Effector CD4-positive, alpha-beta T cell (primary cell): ENCODE data around the gene CLMN. TPM values are rescaled to one million over a fixed set of nuclear protein-coding genes. Genes with fewer than 3 reads are reported as not detected.

Experiments
- DNase-seq: peaks from one replicate; pipeline ENCODE4 v3.0.0-alpha.2; 2020
- total RNA-seq: gene quantifications from one replicate; lab custom pipeline; 2026; lab: John Stamatoyannopoulos, UW

CLMN gene
- total RNA-seq, result not detected

GRCh38 chr14:95319312-95320077 lies at the start of gene CLMN:
Gene CLMN (minus strand): TSS chr14:95319908. CDS start chr14:95319792, 116 bp downstream.
- no peak for DNase-seq

- no peak for DNase-seq
These were observed 45.7 kb upstream of the CLMN start for GRCh38 chr14:95365401-95365800.

- DNase-seq, result no peak
These were observed 44.9 kb upstream of the CLMN start for GRCh38 chr14:95364481-95365209.

- no peak for DNase-seq
These were observed 43.8 kb upstream of the CLMN start for GRCh38 chr14:95363468-95363954.

GRCh38 chr14:95362138-95362494 lies 42.4 kb upstream of the CLMN start:
- no peak for DNase-seq

- no peak for DNase-seq
These were observed 41.8 kb upstream of the CLMN start for GRCh38 chr14:95361373-95362137.

GRCh38 chr14:95360828-95361227 lies 41.1 kb upstream of the CLMN start:
- DNase-seq, result no peak

GRCh38 chr14:95359994-95360826 lies 40.5 kb upstream of the CLMN start:
- no peak for DNase-seq

- DNase-seq, result no peak
These were observed 36.6 kb upstream of the CLMN start for GRCh38 chr14:95356245-95356869.

- DNase-seq, result no peak
These were observed 35.7 kb upstream of the CLMN start for GRCh38 chr14:95355422-95355821.

- DNase-seq, result no peak
These were observed 35.1 kb upstream of the CLMN start for GRCh38 chr14:95354834-95355233.

GRCh38 chr14:95353664-95354063 lies 34.0 kb upstream of the CLMN start:
- DNase-seq, result no peak

- DNase-seq, result no peak
These were observed 33.3 kb upstream of the CLMN start for GRCh38 chr14:95353007-95353406.

- DNase-seq, result no peak
These were observed 32.8 kb upstream of the CLMN start for GRCh38 chr14:95352481-95352880.

- no peak for DNase-seq
These were observed 29.5 kb upstream of the CLMN start for GRCh38 chr14:95349241-95349640.

- no peak for DNase-seq
These were observed 28.8 kb upstream of the CLMN start for GRCh38 chr14:95348395-95349080.

- DNase-seq, result no peak
These were observed 27.1 kb upstream of the CLMN start for GRCh38 chr14:95346820-95347219.

- no peak for DNase-seq
These were observed 26.6 kb upstream of the CLMN start for GRCh38 chr14:95346266-95346665.

- no peak for DNase-seq
These were observed 25.3 kb upstream of the CLMN start for GRCh38 chr14:95345032-95345431.

GRCh38 chr14:95344536-95344935 lies 24.8 kb upstream of the CLMN start:
- no peak for DNase-seq

- DNase-seq, result no peak
These were observed 21.9 kb upstream of the CLMN start for GRCh38 chr14:95341564-95341963.
